Measurements from ENCODE around the gene LRCOL1. TPM values are rescaled to one million over a fixed set of nuclear protein-coding genes. Genes with fewer than 3 reads are reported as not detected.

LRCOL1 gene
- total and polyA plus RNA-seq, 2 of the 13 experiments (the other 11 are each of a cell fraction or from before 2014, with no cell fraction given): not detected

GRCh38 chr12:132578118-132578517, 32.3 kb downstream of the LRCOL1 start:
- no TSS peak for BruUV-seq (replicated peaks)
- intact Hi-C loops (cut with micrococcal nuclease; ENCODE audit: unreplicated experiment) (no loop called here), in situ Hi-C loops (cut with HindIII; ENCODE audit: extremely low pct_ligation_motif_present, low pct_unique_long_range_greater_than_20kb) (no loop called here)
- Histone ChIP-seq H3K36me3 (replicated peaks in 1 of 2; ENCODE audit: control insufficient read depth in 1 of 2, insufficient read depth in 2 of 2, low read length in 2 of 2) (peaks cover 3 to 7% of the 10 kb centered on the region in 2 experiments; a peak in 2 of 5 replicates), H3K79me2 (ENCODE audit: insufficient read depth, low read length) (no peaks in the 10 kb centered on the region), H2AFZ (ENCODE audit: low read length) (no peak overlapping the region), H3K4me1 (ENCODE audit: insufficient read depth, low read length) (no peaks in the 10 kb centered on the region), H3K4me2 (ENCODE audit: low read depth, low read length) (no peak overlapping the region), H3K27ac (ENCODE audit: extremely low read length, insufficient read depth, low read length) (no peak overlapping the region), H4K20me1 (ENCODE audit: insufficient read depth, low read length) (no peaks in the 10 kb centered on the region), H3K27me3 (ENCODE audit: control insufficient read depth in 1 of 2, insufficient read depth in 2 of 2, low read length in 2 of 2) (no peaks in the 10 kb centered on the region), H3K4me3 (replicated peaks in 1 of 3; ENCODE audit: insufficient read depth in 1 of 3, low read depth in 2 of 3, low read length in 3 of 3) (no peak overlapping the region), H3K9ac (ENCODE audit: insufficient read depth, low read depth, low read length) (no peak overlapping the region), H3K9me3 (ENCODE audit: low read length) (no peaks in the 10 kb centered on the region)
- TF ChIP-seq KAT7 (CRISPR knock-in tag; IDR thresholded peaks at IDR 0.05; ENCODE audit: borderline replicate concordance) (no peak), ZNF121 (CRISPR knock-in tag; IDR thresholded peaks at IDR 0.05) (peak; percentile 77)
- POLR2A ChIA-PET: no interaction called here
- CTCF ChIA-PET (ENCODE audit: low intra/inter-chr PET ratio, low total read pairs): no interaction called here
- ATAC-seq (no peak), FAIRE-seq (no peak), DNase-seq (ENCODE audit: low spot score) (no peak)
- 100% methylated on average over 4 of the region's 11 CpGs for WGBS (ENCODE audit: low lambda C conversion rate)

GRCh38 chr12:132577191-132577920, 33.0 kb downstream of the LRCOL1 start:
- H4K20me1 ChIP-seq (ENCODE audit: insufficient read depth, low read length): no peaks in the 10 kb centered on the region
- no TSS peak for BruUV-seq (replicated peaks)
- in situ Hi-C loops (cut with HindIII; ENCODE audit: extremely low pct_ligation_motif_present, low pct_unique_long_range_greater_than_20kb) (no loop called here), intact Hi-C loops (cut with micrococcal nuclease; ENCODE audit: unreplicated experiment) (no loop called here)
- H3K27ac ChIP-seq (ENCODE audit: extremely low read length, insufficient read depth, low read length): no peak overlapping the region
- H3K4me2 ChIP-seq (ENCODE audit: low read depth, low read length): no peak overlapping the region
- H3K4me3 ChIP-seq (replicated peaks in 1 of 3; ENCODE audit: insufficient read depth in 1 of 3, low read depth in 2 of 3, low read length in 3 of 3): no peak overlapping the region
- DNase-seq (ENCODE audit: low spot score): no peak
- H3K79me2 ChIP-seq (ENCODE audit: insufficient read depth, low read length): no peaks in the 10 kb centered on the region
- ChIA-PET POLR2A (no interaction called here), CTCF (ENCODE audit: low intra/inter-chr PET ratio, low total read pairs) (no interaction called here)
- H3K4me1 ChIP-seq (ENCODE audit: insufficient read depth, low read length): no peaks in the 10 kb centered on the region
- no peaks in the 10 kb centered on the region for H3K27me3 ChIP-seq (ENCODE audit: control insufficient read depth in 1 of 2, insufficient read depth in 2 of 2, low read length in 2 of 2)
- no peak overlapping the region for H3K9ac ChIP-seq (ENCODE audit: insufficient read depth, low read depth, low read length)
- 92% methylated on average over 14 of the region's 22 CpGs for WGBS (ENCODE audit: low lambda C conversion rate)
- FAIRE-seq: no peak
- peaks cover 5 to 11% of the 10 kb centered on the region in 2 experiments; a peak in 2 of 5 replicates for H3K36me3 ChIP-seq (replicated peaks in 1 of 2; ENCODE audit: control insufficient read depth in 1 of 2, insufficient read depth in 2 of 2, low read length in 2 of 2)
- TF ChIP-seq ZMYM4 (CRISPR knock-in tag; IDR thresholded peaks at IDR 0.05) (no peak), XBP1 (CRISPR knock-in tag; IDR thresholded peaks at IDR 0.05) (no peak)
- no peak; the same call in 2 of the 3 replicates for ATAC-seq
- H3K9me3 ChIP-seq (ENCODE audit: low read length): no peaks in the 10 kb centered on the region
- H2AFZ ChIP-seq (ENCODE audit: low read length): no peak overlapping the region

All from HepG2 (cell line).